PC-9 (cell line): ENCODE results near the gene PTDSS2.

Experiments
- CTCF ChIP-seq: fragments of 200-600 bp; sonication (generic); conservative IDR thresholded peaks from 2 replicates; pipeline ENCODE4 v1.6.1; 2017; ENCODE audit warnings: mixed run types, antibody characterized with exemption, mild to moderate bottlenecking, moderate library complexity
- EZH2 ChIP-seq: fragments of 200-600 bp; sonication (generic); IDR thresholded peaks from 2 replicates; pipeline ENCODE4 v1.8.0; 2017; ENCODE audit warnings: antibody characterized with exemption, low read depth

- TF ChIP-seq CTCF (no peak), EZH2 (no peak)
These were observed 88.5 kb downstream of the PTDSS2 start for GRCh38 chr11:538431-539051.
